ENCODE measurements around the gene C17orf113.
A peak's percentile ranks its signal among the peaks of the same experiment; 100 is the strongest.
"Not testable (repeated sequence)": the region's sequence is repeated elsewhere in the genome, so short reads cannot be mapped to it uniquely, and the experiment has no call there.

The C17orf113 gene

DNA sequence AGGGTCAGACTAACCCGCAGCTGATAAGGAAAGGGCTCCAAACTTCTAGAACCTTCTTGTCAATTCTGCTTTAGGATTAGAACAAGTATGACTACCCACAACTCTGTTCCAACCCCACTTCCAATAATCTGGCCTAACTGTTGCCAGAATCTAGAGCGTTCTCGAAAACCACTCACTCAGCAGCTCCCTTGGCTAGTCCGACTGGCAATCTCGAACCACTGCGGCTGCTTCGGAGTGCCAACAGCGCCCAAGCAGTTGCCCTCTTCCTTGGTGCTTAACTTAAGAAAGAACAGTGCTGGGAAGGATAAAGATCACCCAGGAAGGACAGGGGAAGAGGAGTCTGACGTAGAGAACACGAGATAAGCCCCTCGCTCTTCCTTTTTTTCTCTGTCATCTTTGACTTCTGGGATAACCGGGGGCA, 34.0 kb downstream of the C17orf113 start:
- Histone ChIP-seq H3K4me3 (ENCODE audit: low read depth, low read length) (peak overlapping the region; percentile 99), H3K36me3 (replicated peaks) (no peaks in the 10 kb centered on the region), H3K27ac (peak overlapping the region; percentile 86), H3K27me3 (replicated peaks) (no peaks in the 10 kb centered on the region)
- in situ Hi-C loops (cut with HindIII; ENCODE audit: low pct_ligation_motif_present, low sequenced_read_pairs): no loop called here
- TF ChIP-seq, protein P1, sequence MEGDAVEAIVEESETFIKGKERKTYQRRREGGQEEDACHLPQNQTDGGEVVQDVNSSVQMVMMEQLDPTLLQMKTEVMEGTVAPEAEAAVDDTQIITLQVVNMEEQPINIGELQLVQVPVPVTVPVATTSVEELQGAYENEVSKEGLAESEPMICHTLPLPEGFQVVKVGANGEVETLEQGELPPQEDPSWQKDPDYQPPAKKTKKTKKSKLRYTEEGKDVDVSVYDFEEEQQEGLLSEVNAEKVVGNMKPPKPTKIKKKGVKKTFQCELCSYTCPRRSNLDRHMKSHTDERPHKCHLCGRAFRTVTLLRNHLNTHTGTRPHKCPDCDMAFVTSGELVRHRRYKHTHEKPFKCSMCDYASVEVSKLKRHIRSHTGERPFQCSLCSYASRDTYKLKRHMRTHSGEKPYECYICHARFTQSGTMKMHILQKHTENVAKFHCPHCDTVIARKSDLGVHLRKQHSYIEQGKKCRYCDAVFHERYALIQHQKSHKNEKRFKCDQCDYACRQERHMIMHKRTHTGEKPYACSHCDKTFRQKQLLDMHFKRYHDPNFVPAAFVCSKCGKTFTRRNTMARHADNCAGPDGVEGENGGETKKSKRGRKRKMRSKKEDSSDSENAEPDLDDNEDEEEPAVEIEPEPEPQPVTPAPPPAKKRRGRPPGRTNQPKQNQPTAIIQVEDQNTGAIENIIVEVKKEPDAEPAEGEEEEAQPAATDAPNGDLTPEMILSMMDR (IDR thresholded peaks at IDR 0.05; ENCODE audit: low read depth, low read length, missing control alignments): no peak
- no peak for DNase-seq

DNA sequence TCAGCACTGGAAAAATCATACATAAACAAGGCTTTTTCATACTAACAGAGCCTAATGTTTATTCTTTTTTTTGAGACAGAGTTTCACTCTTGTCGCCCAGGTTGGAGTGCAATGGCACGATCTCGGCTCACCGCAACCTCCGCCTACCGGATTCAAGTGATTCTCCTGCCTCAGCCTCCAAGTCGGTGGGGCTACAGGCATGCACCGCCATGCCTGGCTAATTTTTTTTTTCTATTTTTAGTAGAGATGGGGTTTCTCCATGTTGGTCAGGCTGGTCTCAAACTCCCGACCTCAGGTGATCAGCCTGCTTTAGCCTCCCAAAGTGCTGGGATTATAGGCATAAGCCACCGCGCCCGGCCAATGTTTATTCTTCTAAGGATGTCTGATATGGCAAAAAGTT, 36.7 kb downstream of the C17orf113 start:
- H3K27me3 ChIP-seq (replicated peaks); DNase-seq; H3K36me3 ChIP-seq (replicated peaks); H3K4me3 ChIP-seq (ENCODE audit: low read depth, low read length); H3K27ac ChIP-seq; in situ Hi-C loops (cut with HindIII; ENCODE audit: low pct_ligation_motif_present, low sequenced_read_pairs): not testable (repeated sequence)

DNA sequence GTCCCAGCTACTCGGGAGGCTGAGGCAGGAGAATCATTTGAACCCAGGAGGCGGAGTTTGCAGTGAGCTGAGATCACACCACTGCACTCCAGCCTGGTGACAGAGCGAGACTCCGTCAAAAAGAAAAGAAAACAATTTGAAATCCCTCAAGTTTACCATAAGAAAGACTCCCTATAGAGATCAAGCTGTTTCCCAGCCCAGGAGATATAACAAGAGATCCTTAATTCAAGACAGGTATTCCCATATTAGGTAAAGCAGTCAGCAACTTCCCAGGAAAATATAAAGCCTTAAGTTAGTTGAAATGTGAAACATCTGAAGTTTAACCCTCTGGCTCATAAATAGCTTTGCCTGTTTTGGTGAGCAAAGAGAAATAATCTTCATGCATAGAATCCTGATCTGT, 38.0 kb downstream of the C17orf113 start:
- DNase-seq; H3K36me3 ChIP-seq (replicated peaks); H3K27me3 ChIP-seq (replicated peaks); H3K4me3 ChIP-seq (ENCODE audit: low read depth, low read length); H3K27ac ChIP-seq; in situ Hi-C loops (cut with HindIII; ENCODE audit: low pct_ligation_motif_present, low sequenced_read_pairs): not testable (repeated sequence)

DNA sequence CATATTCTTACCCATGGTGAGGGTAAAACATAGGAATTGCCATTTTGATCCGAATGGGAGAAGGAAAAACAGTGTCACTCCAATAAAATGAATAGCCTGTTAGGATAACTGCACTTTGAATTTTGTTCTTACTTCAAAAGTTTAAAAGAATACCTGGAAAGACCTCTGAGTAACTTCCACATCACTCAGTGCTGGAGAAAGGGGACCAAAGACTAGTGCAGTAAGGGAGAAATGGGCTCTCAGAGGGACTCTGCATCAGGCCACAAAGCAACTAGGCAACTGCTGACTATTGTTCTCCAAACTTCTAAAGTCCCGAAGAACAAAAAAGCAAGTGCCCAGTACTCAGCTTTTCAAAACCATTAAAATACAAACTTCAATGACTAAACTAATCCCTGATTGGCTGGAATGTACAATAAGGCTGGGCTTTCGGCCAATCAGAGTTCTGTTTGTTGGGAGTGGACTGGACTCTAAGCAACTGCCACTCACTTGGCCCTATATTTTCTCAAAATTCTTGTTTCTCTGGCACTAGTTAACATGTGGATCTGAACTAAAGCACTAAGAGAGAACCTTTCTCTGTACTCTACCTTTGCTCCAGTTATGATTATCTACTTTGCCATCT, 39.4 kb downstream of the C17orf113 start:
- peak overlapping the region; percentile 7 for H3K27ac ChIP-seq
- TF ChIP-seq, protein P1 (IDR thresholded peaks at IDR 0.05; ENCODE audit: low read depth, low read length, missing control alignments): no peak
- no peaks in the 10 kb centered on the region for H3K27me3 ChIP-seq (replicated peaks)
- H3K4me3 ChIP-seq (ENCODE audit: low read depth, low read length): no peak overlapping the region
- in situ Hi-C loops (cut with HindIII; ENCODE audit: low pct_ligation_motif_present, low sequenced_read_pairs): no loop called here
- DNase-seq: peak; percentile 36
- no peaks in the 10 kb centered on the region for H3K36me3 ChIP-seq (replicated peaks)

DNA sequence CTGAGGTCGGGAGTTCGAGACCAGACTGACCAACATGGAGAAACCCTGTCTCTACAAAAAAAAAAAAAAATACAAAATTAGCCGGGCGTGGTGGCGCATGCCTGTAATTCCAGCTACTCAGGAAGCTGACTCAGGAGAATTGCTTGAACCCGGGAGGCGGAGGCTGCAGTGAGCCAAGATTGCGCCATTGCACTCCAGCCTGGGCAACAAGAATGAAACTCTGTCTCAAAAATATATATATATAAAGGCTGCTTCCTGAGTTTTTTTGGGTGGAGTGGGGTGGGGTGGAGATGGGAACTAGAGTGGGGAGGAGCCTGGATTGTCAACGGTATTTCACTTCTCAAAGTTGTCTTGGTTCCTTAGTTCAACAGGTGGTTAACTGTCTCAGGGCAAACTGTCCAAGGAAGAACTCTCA, 40.1 kb downstream of the C17orf113 start:
- H3K36me3 ChIP-seq (replicated peaks); in situ Hi-C loops (cut with HindIII; ENCODE audit: low pct_ligation_motif_present, low sequenced_read_pairs); H3K27me3 ChIP-seq (replicated peaks); H3K4me3 ChIP-seq (ENCODE audit: low read depth, low read length): not testable (repeated sequence)
- peak; percentile 72 for DNase-seq
- peak overlapping the region; percentile 22 for H3K27ac ChIP-seq

DNA sequence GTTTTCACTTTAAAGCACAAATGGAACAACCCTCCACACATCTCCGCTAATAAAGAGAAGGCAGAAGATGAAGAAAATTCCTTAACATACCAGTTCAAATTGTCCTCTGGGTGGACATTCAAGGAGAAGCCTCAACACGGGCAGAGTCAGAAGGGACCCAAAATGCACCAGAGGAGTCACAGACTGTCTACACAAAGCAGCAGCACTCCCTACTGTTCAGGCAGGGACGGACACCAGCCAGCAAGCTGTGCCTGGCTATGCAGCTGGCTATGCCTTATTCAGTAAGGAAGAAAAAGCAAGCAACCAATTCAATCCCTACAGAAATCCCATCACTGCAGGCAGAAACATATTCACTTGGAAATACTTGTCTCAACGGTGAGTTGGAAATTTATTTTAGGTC, 41.2 kb downstream of the C17orf113 start:
- no peaks in the 10 kb centered on the region for H3K36me3 ChIP-seq (replicated peaks)
- no peaks in the 10 kb centered on the region for H3K27me3 ChIP-seq (replicated peaks)
- H3K27ac ChIP-seq: no peak overlapping the region
- TF ChIP-seq, protein P1 (IDR thresholded peaks at IDR 0.05; ENCODE audit: low read depth, low read length, missing control alignments): peak; percentile 46
- no peak overlapping the region for H3K4me3 ChIP-seq (ENCODE audit: low read depth, low read length)
- in situ Hi-C loops (cut with HindIII; ENCODE audit: low pct_ligation_motif_present, low sequenced_read_pairs): no loop called here
- no peak for DNase-seq

DNA sequence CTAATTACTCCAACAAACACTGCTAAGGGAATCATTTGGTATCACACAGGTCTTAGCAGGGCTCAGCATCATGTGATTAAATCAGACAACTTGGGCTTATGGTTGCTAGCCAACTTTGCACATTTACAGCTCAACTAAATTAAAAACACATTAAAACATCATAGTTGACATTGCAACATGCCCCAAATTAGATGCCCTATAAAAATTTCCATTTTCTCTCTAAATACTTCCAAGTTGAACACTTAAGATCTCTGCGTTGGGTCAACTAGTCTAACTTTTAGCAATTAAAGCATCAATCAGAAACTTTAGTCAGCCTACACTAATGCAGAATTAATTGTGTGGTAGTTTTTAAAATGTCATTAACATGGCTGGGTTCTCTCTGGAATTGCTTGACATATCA, 45.2 kb downstream of the C17orf113 start:
- Histone ChIP-seq H3K27me3 (replicated peaks) (no peaks in the 10 kb centered on the region), H3K36me3 (replicated peaks) (peaks cover 9% of the 10 kb centered on the region), H3K27ac (no peak overlapping the region), H3K4me3 (ENCODE audit: low read depth, low read length) (no peak overlapping the region)
- no peak for DNase-seq
- in situ Hi-C loops (cut with HindIII; ENCODE audit: low pct_ligation_motif_present, low sequenced_read_pairs): no loop called here
- TF ChIP-seq, protein P1 (IDR thresholded peaks at IDR 0.05; ENCODE audit: low read depth, low read length, missing control alignments): no peak

All from brain microvascular endothelial cell (primary cell).